Activated CD8-positive, alpha-beta memory T cell treated with anti-CD3 and anti-CD28 coated beads for 24 hours (primary cell): ENCODE results near the gene ZDHHC18.
"Not testable (repeated sequence)": the region's sequence is repeated elsewhere in the genome, so short reads cannot be mapped to it uniquely, and the experiment has no call there.

Experiments
- DNase-seq: peaks from one replicate; pipeline ENCODE4 v3.0.0-alpha.2; 2020

ZDHHC18 gene

GRCh38 chr1:26837665-26838064, 11.2 kb downstream of the ZDHHC18 start:
- DNase-seq = not testable (repeated sequence)

DNA sequence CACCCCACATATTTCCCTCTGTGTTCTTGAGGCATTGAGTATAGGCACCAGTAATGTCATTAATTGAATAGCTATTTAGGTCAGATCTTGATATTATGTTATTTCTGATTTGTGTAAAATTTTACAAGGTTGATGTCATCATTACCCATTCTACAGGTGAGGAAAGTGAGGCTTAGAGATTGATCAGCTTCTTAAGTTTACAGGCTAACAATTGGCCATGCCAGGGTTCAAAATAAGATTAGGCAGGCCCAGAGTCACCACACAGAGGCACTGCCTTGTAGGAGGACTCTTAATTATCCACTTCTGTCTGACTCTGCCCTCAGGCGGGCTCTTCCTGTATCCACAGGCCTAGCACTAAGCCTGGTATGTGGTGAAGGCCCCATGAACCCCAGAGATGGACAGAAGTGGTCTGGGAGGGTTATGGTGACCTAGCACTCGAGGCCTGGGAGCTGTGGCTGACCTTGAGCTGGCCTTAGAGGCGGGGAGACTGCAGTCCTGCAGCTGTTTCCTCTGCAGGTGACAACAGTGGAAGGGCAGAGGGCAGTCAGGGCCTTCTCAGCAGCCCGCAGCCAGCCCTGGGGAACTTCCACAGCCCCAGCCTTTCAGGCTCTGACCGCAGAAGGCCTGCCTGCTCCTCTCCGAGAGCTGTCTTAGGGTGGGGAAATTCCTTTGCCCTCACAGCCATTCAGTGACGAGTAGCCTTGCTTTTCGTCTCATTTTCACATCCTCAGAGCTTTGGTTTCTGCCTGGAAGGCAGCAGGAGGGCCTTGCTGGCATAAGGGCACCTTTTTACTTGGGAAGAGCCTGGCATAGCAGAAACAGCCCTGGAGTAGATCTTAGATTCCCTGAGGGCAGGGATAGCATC, 12.2 kb downstream of the ZDHHC18 start:
- peak; percentile 73 for DNase-seq

- no peak for DNase-seq
Observed at GRCh38 chr1:26839339-26839722, 12.8 kb downstream of the ZDHHC18 start.

DNA sequence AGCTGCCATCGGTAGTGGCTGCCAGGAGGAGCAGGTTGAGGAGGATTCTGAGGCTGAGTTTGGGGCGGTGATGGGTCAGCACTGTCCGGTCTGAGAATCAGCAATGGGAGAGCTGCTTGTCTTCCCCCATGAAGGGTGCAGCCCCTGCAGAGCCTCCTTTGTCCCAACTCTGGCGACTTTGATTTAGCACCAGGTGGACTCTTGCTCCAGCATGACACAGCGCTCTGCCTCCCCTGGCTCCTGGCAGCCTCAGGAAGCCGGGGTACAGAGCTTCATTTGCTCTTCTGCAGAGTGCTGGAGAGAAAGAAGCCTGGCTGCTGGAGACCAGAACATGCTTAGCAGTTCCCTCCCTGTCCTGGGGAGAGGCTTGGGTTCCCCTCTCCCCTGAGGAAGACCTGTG, 13.3 kb downstream of the ZDHHC18 start:
- DNase-seq = no peak

- DNase-seq = no peak
Observed at GRCh38 chr1:26844424-26845196, 18.1 kb downstream of the ZDHHC18 start.

DNA sequence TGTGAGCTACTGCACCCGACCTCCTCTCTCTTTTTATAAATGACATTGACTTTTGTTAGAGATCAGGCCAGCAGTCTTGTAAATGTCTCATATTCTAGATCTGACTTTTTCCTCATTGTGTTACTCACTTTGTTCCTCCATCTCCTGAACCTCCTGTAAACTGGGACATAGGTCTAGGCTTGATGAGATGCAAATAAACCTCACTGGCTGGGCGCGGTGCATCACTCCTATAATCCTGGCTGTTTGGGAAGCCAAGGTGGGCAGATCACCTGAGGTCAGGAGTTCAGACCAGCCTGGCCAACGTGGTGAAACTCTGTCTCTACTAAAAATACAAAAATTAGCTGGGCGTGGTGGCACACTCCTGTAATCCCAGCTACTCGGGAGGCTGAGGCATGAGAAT, 21.3 kb downstream of the ZDHHC18 start:
- not testable (repeated sequence) for DNase-seq

DNA sequence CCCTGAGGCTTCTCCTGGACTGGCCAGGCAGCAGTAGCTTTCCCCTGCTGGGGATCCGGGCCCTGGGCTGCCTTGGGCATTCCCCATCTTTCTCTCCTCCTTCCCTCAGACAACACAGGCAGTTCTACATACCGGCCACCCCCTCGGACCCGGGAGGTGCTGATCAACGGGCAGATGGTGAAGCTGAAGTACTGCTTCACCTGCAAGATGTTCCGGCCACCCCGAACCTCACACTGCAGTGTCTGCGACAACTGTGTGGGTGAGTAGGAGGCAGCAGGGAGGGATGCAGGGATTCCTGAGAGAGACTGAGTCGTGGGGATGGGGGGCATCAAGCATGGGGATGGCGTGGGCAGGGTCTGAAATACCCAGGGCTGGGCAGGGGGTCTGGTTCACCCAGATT, 22.0 kb downstream of the ZDHHC18 start:
- DNase-seq = no peak

- DNase-seq = no peak
Observed at GRCh38 chr1:26848941-26849774, 22.7 kb downstream of the ZDHHC18 start.

DNA sequence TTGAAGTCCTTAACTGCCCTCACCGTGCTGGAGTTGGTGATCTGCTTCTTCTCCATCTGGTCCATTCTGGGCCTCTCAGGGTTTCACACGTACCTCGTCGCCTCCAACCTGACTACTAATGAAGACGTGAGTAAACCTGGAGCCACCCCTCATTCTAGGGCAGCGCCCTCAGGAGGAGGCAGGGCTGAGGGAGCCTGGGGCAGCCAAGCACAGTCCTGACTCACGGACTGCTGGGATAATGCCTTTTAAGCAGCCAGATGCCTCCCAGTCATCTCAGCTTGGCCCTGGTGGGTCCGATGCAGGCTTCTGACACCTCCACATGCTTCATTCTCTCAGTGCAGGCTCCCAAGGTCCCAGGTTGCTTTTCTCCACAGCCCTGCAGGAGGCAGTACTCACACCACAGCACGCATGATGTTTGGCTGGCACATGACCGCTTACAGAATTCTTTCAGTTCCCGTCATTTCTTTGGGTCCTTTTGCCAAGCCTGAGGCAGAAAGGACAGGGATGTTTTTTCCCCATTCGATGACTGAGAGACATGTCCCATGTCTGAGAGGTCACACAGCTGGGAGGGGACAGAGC, 24.7 kb downstream of the ZDHHC18 start:
- DNase-seq = no peak

GRCh38 chr1:26852701-26853100, 26.2 kb downstream of the ZDHHC18 start:
- no peak for DNase-seq

GRCh38 chr1:26853156-26853555, 26.7 kb downstream of the ZDHHC18 start:
- DNase-seq = peak; percentile 91

- no peak for DNase-seq
Observed at GRCh38 chr1:26853600-26853999, 27.1 kb downstream of the ZDHHC18 start.

GRCh38 chr1:26854906-26855305, 28.4 kb downstream of the ZDHHC18 start:
- no peak for DNase-seq

- DNase-seq = no peak
Observed at GRCh38 chr1:26855636-26856035, 29.1 kb downstream of the ZDHHC18 start.

GRCh38 chr1:26856181-26856580, 29.7 kb downstream of the ZDHHC18 start:
- no peak for DNase-seq

GRCh38 chr1:26856604-26857469, 30.3 kb downstream of the ZDHHC18 start:
- no peak for DNase-seq

DNA sequence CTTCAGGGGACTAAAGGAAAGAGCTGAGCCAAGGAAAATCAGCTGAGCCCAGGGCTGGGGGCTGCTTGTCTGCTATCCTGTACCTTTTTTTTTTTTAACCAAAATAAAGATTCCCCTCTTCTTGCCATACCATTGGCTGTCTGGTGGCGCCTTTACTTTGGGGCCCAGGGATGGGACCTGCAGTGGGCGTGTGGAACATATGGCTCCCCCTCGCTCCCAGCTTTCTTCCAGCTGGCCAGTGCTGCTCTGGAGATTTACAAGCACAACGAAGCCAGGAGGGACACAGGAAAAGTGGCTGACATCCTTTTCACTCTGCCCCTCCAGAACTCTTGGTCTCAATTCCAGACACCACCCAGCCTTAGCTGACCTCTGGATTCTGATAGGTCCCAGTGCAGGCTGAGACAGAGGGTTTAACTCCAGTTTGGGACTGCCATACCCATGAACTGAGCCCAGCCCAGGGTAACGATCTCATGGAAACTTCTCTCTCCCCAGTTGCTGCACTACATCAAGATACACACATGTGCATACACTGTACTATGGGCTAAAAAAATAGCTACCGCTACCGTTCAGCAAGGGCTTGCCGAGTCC, 31.1 kb downstream of the ZDHHC18 start:
- no peak for DNase-seq

DNA sequence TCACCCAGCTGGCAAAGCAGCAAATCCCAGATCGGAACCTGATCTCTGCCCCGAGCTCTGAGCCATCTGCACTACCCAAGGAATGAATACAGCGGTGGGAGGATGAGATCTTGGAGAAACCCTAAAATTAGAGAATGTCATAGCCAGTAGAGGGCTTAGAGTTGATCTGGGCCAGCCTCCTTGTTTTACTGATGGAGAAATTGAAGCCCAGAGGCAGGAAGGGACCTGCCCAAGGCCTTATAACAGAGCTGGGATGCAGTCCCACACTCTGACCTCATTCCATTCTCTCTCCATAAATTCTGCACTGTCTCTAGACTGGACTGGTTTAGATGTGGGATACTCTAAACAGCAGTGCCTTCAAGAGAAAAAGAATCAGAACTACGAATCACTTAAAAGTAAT, 31.7 kb downstream of the ZDHHC18 start:
- no peak for DNase-seq

DNA sequence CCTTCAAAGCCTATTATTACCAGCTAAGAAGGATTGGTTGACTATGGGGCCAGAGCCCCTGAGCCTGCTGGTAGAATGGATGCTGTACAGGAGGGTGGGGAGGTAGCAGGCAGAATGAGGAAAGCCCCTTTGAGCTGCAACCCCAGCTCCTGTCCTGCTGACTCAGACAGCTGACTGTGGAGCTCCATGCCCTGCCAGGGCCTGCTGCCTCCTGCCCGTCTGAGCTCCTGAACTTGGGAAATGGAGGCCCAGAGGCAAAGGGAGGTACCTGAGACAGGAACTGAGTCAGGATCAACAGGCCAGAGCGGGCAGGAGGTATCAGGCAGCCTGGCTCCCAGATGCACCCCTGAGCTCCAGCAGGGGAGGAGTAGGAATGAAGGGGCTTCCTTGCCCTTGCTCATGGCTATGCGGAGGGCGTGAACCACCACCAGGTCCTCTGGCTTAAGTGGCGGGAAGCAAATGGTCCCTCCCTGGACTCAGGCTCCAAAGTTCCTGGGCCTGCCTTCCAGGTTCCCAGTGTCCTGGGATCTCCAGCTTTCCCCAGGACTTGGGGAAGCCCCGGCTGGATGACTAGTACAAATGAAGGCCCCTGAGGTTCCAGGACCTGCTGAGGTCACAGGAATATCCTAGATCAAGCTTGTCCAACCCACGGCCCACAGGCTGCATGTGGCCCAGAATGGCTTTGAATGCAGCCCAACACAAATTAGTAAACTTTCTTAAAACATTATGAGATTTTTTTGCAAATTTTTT, 32.6 kb downstream of the ZDHHC18 start:
- DNase-seq = no peak

DNA sequence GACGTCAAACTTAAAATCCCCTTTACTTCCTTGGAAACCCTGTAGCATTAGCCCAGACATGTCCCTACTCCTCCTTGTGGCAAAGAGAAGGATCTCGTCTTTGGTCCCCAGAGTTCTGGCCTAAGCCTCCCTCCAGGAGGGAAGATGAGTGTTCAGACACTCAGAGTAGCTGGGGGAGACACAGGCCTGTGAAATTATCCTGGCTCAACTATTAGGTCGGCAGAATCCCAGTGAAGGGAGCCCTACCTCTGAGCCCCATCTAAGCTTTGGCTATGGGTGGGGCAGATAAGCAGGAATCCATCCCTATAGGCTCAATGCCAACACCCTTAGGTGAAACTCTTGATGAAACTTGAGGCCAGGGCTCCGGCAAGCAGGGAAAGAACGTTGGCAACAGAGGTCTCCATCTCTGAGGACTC, 34.8 kb downstream of the ZDHHC18 start:
- no peak for DNase-seq
